ENCODE measurements around the gene PLEKHD1. TPM values are rescaled to one million over a fixed set of nuclear protein-coding genes. Genes with fewer than 3 reads are reported as not detected.

The PLEKHD1 gene
- total RNA-seq, 1 donor from 2014 or later: 0.24 TPM

DNA sequence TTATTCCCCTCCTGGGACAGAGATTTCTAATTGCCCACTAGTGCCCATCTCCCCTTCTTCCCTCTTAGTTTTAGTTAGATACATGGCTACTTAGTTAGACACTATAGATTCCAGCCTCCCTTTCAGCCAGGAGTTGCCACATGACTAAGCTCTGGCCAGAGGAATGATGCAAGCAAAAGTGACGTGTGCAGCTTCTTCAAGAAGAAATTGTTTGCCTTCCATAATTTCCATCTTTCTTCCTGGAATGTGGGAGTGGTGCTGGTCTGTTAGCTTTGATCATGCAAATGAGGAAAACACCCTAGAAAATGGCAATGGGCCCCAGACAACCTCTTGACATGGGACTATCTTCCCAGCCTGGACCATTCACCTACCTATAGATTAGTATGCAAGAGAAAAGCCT is 68.7 kb downstream of the PLEKHD1 start:
- intact Hi-C loops (cut with micrococcal nuclease): no loop called here
- no peaks in the 10 kb centered on the region for H3K9me3 Mint-ChIP-seq
- CTCF ChIA-PET: no interaction called here
- H3K36me3 Mint-ChIP-seq (ENCODE audit: low read depth): no peaks in the 10 kb centered on the region
- H3K4me3 Mint-ChIP-seq: no peak overlapping the region
- POLR2A ChIA-PET: no interaction called here
- no peaks in the 10 kb centered on the region for H3K4me1 Mint-ChIP-seq
- H3K27me3 Mint-ChIP-seq: peaks cover 35% of the 10 kb centered on the region
- ATAC-seq (ENCODE audit: low read depth): no peak
- H3K27ac Mint-ChIP-seq: no peak overlapping the region
- no peak for DNase-seq
- no peak for TF ChIP-seq CTCF (IDR thresholded peaks at IDR 0.05)

GRCh38 chr14:69554500-69554899 is 70.0 kb downstream of the PLEKHD1 start:
- Mint-ChIP-seq H3K36me3 (ENCODE audit: low read depth) (no peaks in the 10 kb centered on the region), H3K27me3 (peaks cover 38% of the 10 kb centered on the region), H3K4me3 (no peak overlapping the region), H3K9me3 (no peaks in the 10 kb centered on the region), H3K27ac (no peak overlapping the region), H3K4me1 (no peaks in the 10 kb centered on the region)
- TF ChIP-seq CTCF (IDR thresholded peaks at IDR 0.05): no peak
- CTCF ChIA-PET: no interaction called here
- DNase-seq (no peak), ATAC-seq (ENCODE audit: low read depth) (no peak)
- intact Hi-C loops (cut with micrococcal nuclease): no loop called here
- POLR2A ChIA-PET: no interaction called here

DNA sequence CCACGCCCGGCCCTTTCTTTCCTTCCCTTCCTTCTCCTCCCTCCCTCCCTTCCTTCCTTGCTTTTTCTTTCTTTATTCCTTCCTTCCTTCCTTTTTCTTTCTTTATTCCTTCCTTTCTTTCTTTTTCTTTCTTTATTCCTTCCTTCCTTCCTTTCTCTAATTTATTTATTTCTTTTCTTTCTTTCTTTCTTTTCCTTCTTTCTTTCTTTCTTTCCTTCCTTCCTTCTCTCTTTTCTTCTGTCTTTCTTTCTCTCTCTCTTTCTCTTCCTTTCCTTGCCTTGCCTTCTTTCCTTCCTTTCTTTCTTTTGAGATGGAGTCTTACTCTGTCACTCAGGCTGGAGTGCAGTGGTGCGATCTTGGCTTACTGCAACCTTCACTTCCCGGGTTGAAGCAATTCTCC is 74.2 kb downstream of the PLEKHD1 start:
- no peak for TF ChIP-seq CTCF (IDR thresholded peaks at IDR 0.05)
- intact Hi-C loops (cut with micrococcal nuclease): no loop called here
- Mint-ChIP-seq H3K4me1 (no peaks in the 10 kb centered on the region), H3K9me3 (no peaks in the 10 kb centered on the region), H3K36me3 (ENCODE audit: low read depth) (no peaks in the 10 kb centered on the region), H3K4me3 (no peak overlapping the region), H3K27me3 (peaks cover 39% of the 10 kb centered on the region), H3K27ac (no peak overlapping the region)
- ChIA-PET CTCF (no interaction called here), POLR2A (no interaction called here)
- ATAC-seq (ENCODE audit: low read depth): no peak
- DNase-seq: no peak

GRCh38 chr14:69559581-69560011 is 75.1 kb downstream of the PLEKHD1 start:
- H3K4me3 Mint-ChIP-seq: no peak overlapping the region
- peaks cover 43% of the 10 kb centered on the region for H3K27me3 Mint-ChIP-seq
- no peak for DNase-seq
- no peak for ATAC-seq (ENCODE audit: low read depth)
- ChIA-PET CTCF (no interaction called here), POLR2A (no interaction called here)
- H3K4me1 Mint-ChIP-seq: no peaks in the 10 kb centered on the region
- TF ChIP-seq CTCF (IDR thresholded peaks at IDR 0.05): no peak
- no peaks in the 10 kb centered on the region for H3K36me3 Mint-ChIP-seq (ENCODE audit: low read depth)
- H3K9me3 Mint-ChIP-seq: no peaks in the 10 kb centered on the region
- intact Hi-C loops (cut with micrococcal nuclease): no loop called here
- H3K27ac Mint-ChIP-seq: no peak overlapping the region

GRCh38 chr14:69560826-69561225 is 76.3 kb downstream of the PLEKHD1 start:
- ChIA-PET POLR2A (no interaction called here), CTCF (no interaction called here)
- Mint-ChIP-seq H3K4me3 (no peak overlapping the region), H3K4me1 (no peaks in the 10 kb centered on the region), H3K27ac (no peak overlapping the region), H3K9me3 (no peaks in the 10 kb centered on the region), H3K36me3 (ENCODE audit: low read depth) (no peaks in the 10 kb centered on the region), H3K27me3 (peaks cover 46% of the 10 kb centered on the region)
- no peak for DNase-seq
- TF ChIP-seq CTCF (IDR thresholded peaks at IDR 0.05): no peak
- ATAC-seq (ENCODE audit: low read depth): no peak
- intact Hi-C loops (cut with micrococcal nuclease): no loop called here

Measured in activated B cell treated with CpG ODN at 0.5 μM for 24 hours (primary cell).